Neural cell (in vitro differentiated cells): ENCODE data around the gene ZNF563.

Experiments
- CTCF ChIP-seq: fragments of 450-650 bp; IDR thresholded peaks from 2 replicates; pipeline ENCODE4 v1.5.1; 2014; ENCODE audit warnings: antibody characterized with exemption, mild to moderate bottlenecking, moderate library complexity; ENCODE audit not compliant: poor library complexity, severe bottlenecking
- EZH2 ChIP-seq: fragments of 200-600, 300-800 bp; shearing (Covaris generic), sonication (generic); IDR thresholded peaks from 2 replicates; pipeline ENCODE4 v1.6.1; 2014; ENCODE audit warnings: antibody characterized with exemption, low read length, borderline replicate concordance, mild to moderate bottlenecking; ENCODE audit not compliant: insufficient read depth, poor library complexity, severe bottlenecking

GRCh38 chr19:12287958-12288500 is 45.4 kb downstream of the ZNF563 start:
- TF ChIP-seq CTCF (no peak), EZH2 (no peak)
